Calu3 (cell line): ENCODE data around the gene EFNA2. TPM values are rescaled to one million over a fixed set of nuclear protein-coding genes. Genes with fewer than 3 reads are reported as not detected.
A peak's percentile ranks its signal among the peaks of the same experiment; 100 is the strongest.

ENCODE experiments used
- BruUV-seq: library from RNA; stranded (reverse); fragments of 400-500 nt; replicated peaks from 2 replicates; lab custom pipeline; 2021; lab: Mats Ljungman, UMichigan
- CTCF ChIA-PET: fragments of 300-600 bp; sonication (Branson Sonifier 250); formaldehyde crosslinking; loops from one replicate; lab custom pipeline; 2022; ENCODE audit warnings: antibody characterized with exemption; lab: Charles Lee
- DNase-seq: peaks from one replicate; pipeline ENCODE4 v3.0.0; 2022
- H3K27ac Mint-ChIP-seq: one replicate; pipeline ENCODE4 v1.8.0; 2022; ENCODE audit warnings: mixed read lengths; ENCODE audit not compliant: unreplicated experiment
- H3K27me3 Mint-ChIP-seq: one replicate; pipeline ENCODE4 v1.8.0; 2022; ENCODE audit warnings: mixed read lengths; ENCODE audit not compliant: unreplicated experiment
- H3K36me3 Mint-ChIP-seq: one replicate; pipeline ENCODE4 v1.8.0; 2022; ENCODE audit warnings: mild to moderate bottlenecking, moderate library complexity, mixed read lengths; ENCODE audit not compliant: insufficient read depth, unreplicated experiment
- H3K4me1 Mint-ChIP-seq: one replicate; pipeline ENCODE4 v1.8.0; 2022; ENCODE audit warnings: mild to moderate bottlenecking, low read depth, mixed read lengths; ENCODE audit not compliant: unreplicated experiment
- H3K4me3 Mint-ChIP-seq: one replicate; pipeline ENCODE4 v1.8.0; 2022; ENCODE audit warnings: mild to moderate bottlenecking, low read depth, moderate library complexity, mixed read lengths; ENCODE audit not compliant: unreplicated experiment
- H3K9me3 Mint-ChIP-seq: one replicate; pipeline ENCODE4 v1.8.0; 2022; ENCODE audit warnings: low read depth, mixed read lengths; ENCODE audit not compliant: unreplicated experiment
- intact Hi-C: fragments of 100-400 bp; cut with micrococcal nuclease; formaldehyde crosslinking; loops from one replicate; pipeline ENCODE4 v1.10.0; 2022; ENCODE audit not compliant: unreplicated experiment
- total RNA-seq: library from RNA; stranded (reverse); gene quantifications from 2 replicates; pipeline ENCODE4 v1.2.3, GENCODE V29; 2022
- TF ChIP-seq, protein P1 (sequence below): fragments of 200-600 bp; IDR thresholded peaks from one replicate; pipeline ENCODE4 v1.8.0; 2022; ENCODE audit warnings: antibody characterized with exemption; ENCODE audit not compliant: unreplicated experiment

Gene EFNA2
- total RNA-seq, 1 experiment from 2014 or later = 0.90 TPM

DNA sequence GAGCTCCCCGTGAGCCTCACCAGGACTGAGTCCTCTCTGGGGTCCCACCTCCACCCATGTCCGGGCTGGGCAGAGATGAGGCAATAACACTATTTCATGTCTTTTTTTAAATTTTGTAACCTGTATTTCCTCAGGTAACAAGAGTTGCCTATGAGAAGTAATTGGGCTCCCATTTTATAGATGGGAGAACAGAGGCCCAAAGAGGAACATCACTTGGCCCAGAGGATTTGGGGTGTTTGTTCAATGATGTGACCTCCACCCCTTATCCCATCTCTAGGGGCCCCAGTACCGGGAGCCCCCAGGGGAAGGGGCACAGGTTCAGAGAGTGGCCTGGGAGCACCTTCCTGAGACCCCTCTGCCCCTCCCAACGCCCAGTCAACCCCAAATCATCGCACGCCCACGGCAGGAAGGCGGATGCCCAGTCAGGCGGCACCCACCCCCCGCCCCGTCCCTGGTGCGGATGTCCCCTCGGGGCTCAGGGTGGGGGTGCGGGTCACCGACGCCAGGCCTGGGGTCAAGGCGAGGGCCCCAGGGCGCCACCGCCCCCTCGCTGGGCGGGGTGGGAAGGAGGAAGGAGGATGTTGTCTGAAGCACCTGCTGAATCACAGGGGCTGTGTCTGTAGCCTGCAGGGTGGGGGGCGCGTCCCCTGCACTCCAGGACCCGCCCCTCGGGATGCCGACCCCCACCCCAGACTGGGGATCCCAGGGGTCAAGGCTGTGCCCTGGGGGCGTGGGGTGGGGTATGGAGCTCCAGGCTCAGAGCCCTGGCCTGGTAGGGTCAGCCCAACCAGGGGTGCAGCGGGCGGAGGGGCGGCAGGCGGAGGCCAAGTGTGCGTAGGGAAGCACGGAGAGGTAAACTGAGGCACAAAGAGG lies 25.6 kb upstream of the EFNA2 start:
- peaks cover 84% of the 10 kb centered on the region for H3K36me3 Mint-ChIP-seq
- peak overlapping the region; percentile 90 for H3K4me3 Mint-ChIP-seq
- DNase-seq = no peak
- H3K9me3 Mint-ChIP-seq = no peaks in the 10 kb centered on the region
- peaks cover 29% of the 10 kb centered on the region for H3K4me1 Mint-ChIP-seq
- CTCF ChIA-PET = interaction anchor here (1.4 kb wide), 1 partner anchor 16 kb away, joined by 3 read pairs; no protein-coding TSS in a partner anchor
- BruUV-seq = no TSS peak
- TF ChIP-seq, protein P1, sequence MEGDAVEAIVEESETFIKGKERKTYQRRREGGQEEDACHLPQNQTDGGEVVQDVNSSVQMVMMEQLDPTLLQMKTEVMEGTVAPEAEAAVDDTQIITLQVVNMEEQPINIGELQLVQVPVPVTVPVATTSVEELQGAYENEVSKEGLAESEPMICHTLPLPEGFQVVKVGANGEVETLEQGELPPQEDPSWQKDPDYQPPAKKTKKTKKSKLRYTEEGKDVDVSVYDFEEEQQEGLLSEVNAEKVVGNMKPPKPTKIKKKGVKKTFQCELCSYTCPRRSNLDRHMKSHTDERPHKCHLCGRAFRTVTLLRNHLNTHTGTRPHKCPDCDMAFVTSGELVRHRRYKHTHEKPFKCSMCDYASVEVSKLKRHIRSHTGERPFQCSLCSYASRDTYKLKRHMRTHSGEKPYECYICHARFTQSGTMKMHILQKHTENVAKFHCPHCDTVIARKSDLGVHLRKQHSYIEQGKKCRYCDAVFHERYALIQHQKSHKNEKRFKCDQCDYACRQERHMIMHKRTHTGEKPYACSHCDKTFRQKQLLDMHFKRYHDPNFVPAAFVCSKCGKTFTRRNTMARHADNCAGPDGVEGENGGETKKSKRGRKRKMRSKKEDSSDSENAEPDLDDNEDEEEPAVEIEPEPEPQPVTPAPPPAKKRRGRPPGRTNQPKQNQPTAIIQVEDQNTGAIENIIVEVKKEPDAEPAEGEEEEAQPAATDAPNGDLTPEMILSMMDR = no peak
- no peaks in the 10 kb centered on the region for H3K27me3 Mint-ChIP-seq
- intact Hi-C loops = no loop called here
- peak overlapping the region; percentile 97 for H3K27ac Mint-ChIP-seq

DNA sequence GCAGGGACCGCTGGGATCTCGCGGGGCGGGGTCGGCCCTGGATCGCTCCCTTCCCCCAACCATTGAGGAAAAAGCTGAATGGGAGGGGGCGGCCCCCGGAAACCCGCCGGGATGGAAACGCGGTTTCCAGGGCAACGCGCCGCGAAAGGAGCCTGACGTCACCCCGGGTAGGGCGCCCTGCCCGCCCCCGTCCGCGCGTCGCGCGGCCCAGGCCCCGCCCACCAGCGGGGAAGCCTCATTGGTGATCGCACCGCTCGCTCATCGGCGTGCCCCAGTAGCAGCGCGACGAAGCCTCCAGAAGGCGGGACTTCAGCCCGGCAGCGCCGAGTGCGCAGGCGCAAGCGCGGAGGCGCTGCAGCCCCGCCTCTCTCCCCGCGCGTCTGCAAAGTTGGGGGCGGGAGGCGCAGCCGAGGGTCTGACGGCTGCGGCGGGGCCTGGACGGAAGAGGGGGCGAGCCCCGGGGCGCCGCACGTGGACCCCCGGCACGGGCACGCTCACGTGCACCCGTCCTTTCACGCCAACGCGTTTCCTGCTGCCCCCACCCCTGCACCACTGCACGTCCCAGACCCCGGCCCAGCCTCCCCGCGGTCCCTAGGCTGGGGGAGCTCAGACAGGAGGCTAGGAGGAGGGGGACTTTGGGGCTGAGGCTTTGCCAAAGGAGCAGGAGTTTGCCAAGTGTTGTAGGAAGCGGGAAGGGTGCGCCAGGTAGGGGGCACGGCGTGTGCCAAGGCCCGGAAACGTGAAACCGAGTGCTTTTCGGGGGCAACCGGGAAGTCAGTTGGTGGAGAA lies 24.7 kb upstream of the EFNA2 start:
- Mint-ChIP-seq H3K27me3 (no peaks in the 10 kb centered on the region), H3K36me3 (peaks cover 80% of the 10 kb centered on the region), H3K4me1 (peaks cover 29% of the 10 kb centered on the region), H3K27ac (peak overlapping the region; percentile 97), H3K4me3 (peak overlapping the region; percentile 90), H3K9me3 (no peaks in the 10 kb centered on the region)
- intact Hi-C loops = no loop called here
- TF ChIP-seq, protein P1 = no peak
- CTCF ChIA-PET = interaction anchor here (1.2 to 1.7 kb wide), 2 partner anchors 8 to 17 kb away, joined by 4 to 6 read pairs; no protein-coding TSS in a partner anchor
- no TSS peak for BruUV-seq
- peak; percentile 94 for DNase-seq

DNA sequence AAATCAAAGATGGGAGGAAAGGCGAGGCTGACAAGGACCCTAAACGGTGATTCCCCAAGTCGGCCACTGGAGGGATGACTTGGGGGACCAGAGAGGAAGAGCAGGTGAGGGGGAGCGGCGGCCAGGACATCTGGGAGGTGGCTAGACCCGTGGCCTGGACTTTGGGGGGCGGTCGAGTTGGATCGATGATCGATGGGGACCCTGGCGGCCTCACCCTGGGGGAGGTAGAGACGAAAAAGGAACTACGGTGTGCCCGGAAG lies 24.2 kb upstream of the EFNA2 start:
- peaks cover 79% of the 10 kb centered on the region for H3K36me3 Mint-ChIP-seq
- no TSS peak for BruUV-seq
- H3K27me3 Mint-ChIP-seq = no peaks in the 10 kb centered on the region
- peak overlapping the region; percentile 97 for H3K27ac Mint-ChIP-seq
- intact Hi-C loops = no loop called here
- H3K4me3 Mint-ChIP-seq = peak overlapping the region; percentile 90
- DNase-seq = no peak
- H3K9me3 Mint-ChIP-seq = no peaks in the 10 kb centered on the region
- H3K4me1 Mint-ChIP-seq = peaks cover 29% of the 10 kb centered on the region
- CTCF ChIA-PET = interaction anchor here (1.2 to 1.7 kb wide), 2 partner anchors 8 to 17 kb away, joined by 4 to 6 read pairs; no protein-coding TSS in a partner anchor
- TF ChIP-seq, protein P1 = no peak

DNA sequence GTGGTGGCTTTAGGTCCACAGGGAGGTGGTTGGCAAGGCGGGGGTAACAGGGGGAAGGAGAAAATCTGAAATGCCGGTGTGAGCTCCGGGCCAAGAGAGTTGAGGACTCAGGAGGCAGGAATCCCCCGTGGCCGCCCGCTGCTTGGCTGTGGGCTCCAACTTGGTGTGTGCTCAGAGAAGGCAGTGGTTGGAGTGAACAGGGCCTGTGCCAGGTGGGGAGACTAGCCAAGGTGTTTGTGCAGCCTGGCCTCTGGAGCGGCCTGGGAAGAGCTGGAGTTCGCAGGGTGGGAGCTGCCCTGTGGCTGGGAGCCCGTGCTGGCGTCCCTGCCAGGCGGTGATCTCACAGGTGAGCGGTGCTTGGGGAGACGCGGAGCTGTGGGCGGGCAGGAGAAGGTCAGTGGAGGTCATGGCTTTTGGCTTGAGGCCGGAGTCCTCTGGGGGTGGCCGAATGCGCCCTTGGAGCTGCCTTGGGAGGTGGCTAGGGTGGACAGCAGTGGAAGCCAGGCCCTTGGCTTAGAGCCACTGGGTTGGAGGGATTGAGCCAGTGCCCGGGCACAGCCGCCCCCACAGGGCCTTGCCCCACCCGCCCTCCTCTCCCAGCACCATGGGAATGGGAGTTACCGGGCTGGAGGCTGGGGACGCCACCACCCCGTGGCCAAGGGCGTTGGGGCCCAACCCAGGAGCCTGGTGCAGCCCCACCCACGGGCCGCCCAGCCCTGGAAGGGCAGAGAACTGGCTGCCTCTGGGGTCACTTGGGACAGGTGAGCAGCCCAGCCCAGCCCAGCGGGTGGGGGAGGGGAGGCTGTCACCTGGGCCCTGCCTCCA lies 23.7 kb upstream of the EFNA2 start:
- TF ChIP-seq, protein P1 = no peak
- DNase-seq = peak; percentile 75
- peaks cover 78% of the 10 kb centered on the region for H3K36me3 Mint-ChIP-seq
- BruUV-seq = TSS peak; percentile 43
- intact Hi-C loops = no loop called here
- CTCF ChIA-PET = interaction anchor here (1.2 to 1.7 kb wide), 2 partner anchors 9 to 18 kb away, joined by 4 to 6 read pairs; no protein-coding TSS in a partner anchor
- H3K4me3 Mint-ChIP-seq = peak overlapping the region; percentile 90
- H3K4me1 Mint-ChIP-seq = peaks cover 31% of the 10 kb centered on the region
- no peaks in the 10 kb centered on the region for H3K27me3 Mint-ChIP-seq
- H3K9me3 Mint-ChIP-seq = no peaks in the 10 kb centered on the region
- peak overlapping the region; percentile 97 for H3K27ac Mint-ChIP-seq
